ENCODE results near the gene RBM10. TPM values are rescaled to one million over a fixed set of nuclear protein-coding genes. Genes with fewer than 3 reads are reported as not detected.

The RBM10 gene
- total RNA-seq, 2 donors from 2014 or later = 24.1 to 25.2 TPM

DNA sequence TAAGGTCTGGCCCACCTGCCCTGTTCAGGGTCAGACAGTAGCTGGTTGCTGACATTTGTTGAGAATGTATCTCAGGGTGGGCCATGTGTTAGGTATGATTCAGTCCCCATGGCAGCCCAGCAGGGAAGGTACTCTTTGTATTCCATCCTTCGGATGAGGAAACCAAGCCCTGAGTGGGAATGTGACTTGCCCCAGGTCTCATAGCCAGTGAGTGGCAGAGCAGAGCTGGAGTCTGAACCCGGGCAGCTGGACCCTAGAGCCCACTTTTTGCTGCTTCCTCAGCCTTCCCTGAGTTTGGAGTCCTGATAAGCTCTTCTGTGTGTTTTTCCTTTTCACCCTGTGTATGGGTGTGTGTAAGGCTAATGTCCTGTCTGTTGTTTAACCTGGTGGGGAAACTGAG, 27.0 kb downstream of the RBM10 start:
- Histone ChIP-seq H3K36me3 (peaks cover 31% of the 10 kb centered on the region), H3K4me3 (no peak overlapping the region), H3K4me1 (ENCODE audit: control insufficient read depth in 1 of 2, low read depth in 2 of 2) (no peaks in the 10 kb centered on the region), H3K9me3 (no peaks in the 10 kb centered on the region), H3K27ac (no peak overlapping the region), H3K27me3 (replicated peaks; ENCODE audit: insufficient read depth) (no peaks in the 10 kb centered on the region)
- DNase-seq (ENCODE audit: low spot score) (no peak), ATAC-seq (ENCODE audit: insufficient number of reproducible peaks, low FRiP score, low read depth) (no peak)
- TF ChIP-seq, protein P1, sequence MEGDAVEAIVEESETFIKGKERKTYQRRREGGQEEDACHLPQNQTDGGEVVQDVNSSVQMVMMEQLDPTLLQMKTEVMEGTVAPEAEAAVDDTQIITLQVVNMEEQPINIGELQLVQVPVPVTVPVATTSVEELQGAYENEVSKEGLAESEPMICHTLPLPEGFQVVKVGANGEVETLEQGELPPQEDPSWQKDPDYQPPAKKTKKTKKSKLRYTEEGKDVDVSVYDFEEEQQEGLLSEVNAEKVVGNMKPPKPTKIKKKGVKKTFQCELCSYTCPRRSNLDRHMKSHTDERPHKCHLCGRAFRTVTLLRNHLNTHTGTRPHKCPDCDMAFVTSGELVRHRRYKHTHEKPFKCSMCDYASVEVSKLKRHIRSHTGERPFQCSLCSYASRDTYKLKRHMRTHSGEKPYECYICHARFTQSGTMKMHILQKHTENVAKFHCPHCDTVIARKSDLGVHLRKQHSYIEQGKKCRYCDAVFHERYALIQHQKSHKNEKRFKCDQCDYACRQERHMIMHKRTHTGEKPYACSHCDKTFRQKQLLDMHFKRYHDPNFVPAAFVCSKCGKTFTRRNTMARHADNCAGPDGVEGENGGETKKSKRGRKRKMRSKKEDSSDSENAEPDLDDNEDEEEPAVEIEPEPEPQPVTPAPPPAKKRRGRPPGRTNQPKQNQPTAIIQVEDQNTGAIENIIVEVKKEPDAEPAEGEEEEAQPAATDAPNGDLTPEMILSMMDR (IDR thresholded peaks at IDR 0.05) = no peak

DNA sequence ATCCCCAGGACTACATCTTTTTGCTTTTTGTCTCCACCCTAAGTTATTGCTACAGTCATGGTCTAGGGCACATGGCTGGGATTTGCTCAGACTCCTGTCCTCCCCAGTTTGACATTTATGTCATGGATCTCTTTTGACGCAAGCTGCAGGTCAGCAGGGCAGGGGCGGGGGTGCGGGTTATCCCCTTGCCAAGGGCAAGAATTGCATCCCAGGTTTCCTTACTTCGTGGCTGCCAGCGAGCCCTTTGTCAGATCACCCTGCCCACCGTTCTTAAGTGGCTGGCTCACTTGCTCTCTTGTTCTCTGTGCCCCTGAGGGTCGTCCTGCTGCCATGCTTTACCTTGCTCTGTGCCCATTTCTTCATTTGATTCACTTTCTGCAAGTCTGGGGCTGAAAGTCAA, 27.5 kb downstream of the RBM10 start:
- Histone ChIP-seq H3K4me1 (ENCODE audit: control insufficient read depth in 1 of 2, low read depth in 2 of 2) (no peaks in the 10 kb centered on the region), H3K36me3 (peaks cover 33% of the 10 kb centered on the region), H3K9me3 (no peaks in the 10 kb centered on the region), H3K27me3 (replicated peaks; ENCODE audit: insufficient read depth) (no peaks in the 10 kb centered on the region), H3K4me3 (no peak overlapping the region), H3K27ac (no peak overlapping the region)
- DNase-seq (ENCODE audit: low spot score) (no peak), ATAC-seq (ENCODE audit: insufficient number of reproducible peaks, low FRiP score, low read depth) (no peak)
- TF ChIP-seq, protein P1 (IDR thresholded peaks at IDR 0.05) = no peak

- no peaks in the 10 kb centered on the region for H3K4me1 ChIP-seq (ENCODE audit: control insufficient read depth in 1 of 2, low read depth in 2 of 2)
- DNase-seq (ENCODE audit: low spot score) (no peak), ATAC-seq (ENCODE audit: insufficient number of reproducible peaks, low FRiP score, low read depth) (no peak)
- no peaks in the 10 kb centered on the region for H3K9me3 ChIP-seq
- TF ChIP-seq, protein P1 (IDR thresholded peaks at IDR 0.05) = no peak
- H3K36me3 ChIP-seq = peaks cover 35% of the 10 kb centered on the region
- H3K27me3 ChIP-seq (replicated peaks; ENCODE audit: insufficient read depth) = no peaks in the 10 kb centered on the region
- no peak overlapping the region for H3K27ac ChIP-seq
- H3K4me3 ChIP-seq = no peak overlapping the region
Observed at GRCh38 chrX:47172971-47173792, 28.2 kb downstream of the RBM10 start.

DNA sequence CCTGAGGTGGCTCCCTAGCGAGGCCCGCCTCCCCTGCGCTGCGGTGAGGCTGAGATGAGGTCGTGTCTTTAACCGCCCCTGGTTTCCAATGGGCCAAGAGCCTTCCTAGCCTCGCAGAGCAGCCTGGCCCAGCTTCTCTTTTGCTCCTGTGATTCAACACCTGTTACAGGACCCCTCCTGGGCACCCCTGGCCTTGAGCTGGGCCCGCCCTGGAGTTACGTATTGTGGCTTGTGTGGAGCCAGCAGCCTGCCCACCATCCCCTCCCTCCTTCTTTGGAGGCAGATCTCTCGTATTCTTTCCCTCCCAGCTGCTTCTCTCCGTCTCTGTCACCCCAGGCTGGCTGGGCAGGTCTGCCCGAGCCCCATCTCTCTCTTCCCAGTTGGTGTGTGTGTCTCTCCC, 29.4 kb downstream of the RBM10 start:
- DNase-seq (ENCODE audit: low spot score) (no peak), ATAC-seq (ENCODE audit: insufficient number of reproducible peaks, low FRiP score, low read depth) (no peak)
- no peaks in the 10 kb centered on the region for H3K9me3 ChIP-seq
- H3K4me3 ChIP-seq = no peak overlapping the region
- H3K36me3 ChIP-seq = peaks cover 41% of the 10 kb centered on the region
- H3K27me3 ChIP-seq (replicated peaks; ENCODE audit: insufficient read depth) = no peaks in the 10 kb centered on the region
- H3K27ac ChIP-seq = no peak overlapping the region
- no peaks in the 10 kb centered on the region for H3K4me1 ChIP-seq (ENCODE audit: control insufficient read depth in 1 of 2, low read depth in 2 of 2)
- TF ChIP-seq, protein P1 (IDR thresholded peaks at IDR 0.05) = no peak

DNA sequence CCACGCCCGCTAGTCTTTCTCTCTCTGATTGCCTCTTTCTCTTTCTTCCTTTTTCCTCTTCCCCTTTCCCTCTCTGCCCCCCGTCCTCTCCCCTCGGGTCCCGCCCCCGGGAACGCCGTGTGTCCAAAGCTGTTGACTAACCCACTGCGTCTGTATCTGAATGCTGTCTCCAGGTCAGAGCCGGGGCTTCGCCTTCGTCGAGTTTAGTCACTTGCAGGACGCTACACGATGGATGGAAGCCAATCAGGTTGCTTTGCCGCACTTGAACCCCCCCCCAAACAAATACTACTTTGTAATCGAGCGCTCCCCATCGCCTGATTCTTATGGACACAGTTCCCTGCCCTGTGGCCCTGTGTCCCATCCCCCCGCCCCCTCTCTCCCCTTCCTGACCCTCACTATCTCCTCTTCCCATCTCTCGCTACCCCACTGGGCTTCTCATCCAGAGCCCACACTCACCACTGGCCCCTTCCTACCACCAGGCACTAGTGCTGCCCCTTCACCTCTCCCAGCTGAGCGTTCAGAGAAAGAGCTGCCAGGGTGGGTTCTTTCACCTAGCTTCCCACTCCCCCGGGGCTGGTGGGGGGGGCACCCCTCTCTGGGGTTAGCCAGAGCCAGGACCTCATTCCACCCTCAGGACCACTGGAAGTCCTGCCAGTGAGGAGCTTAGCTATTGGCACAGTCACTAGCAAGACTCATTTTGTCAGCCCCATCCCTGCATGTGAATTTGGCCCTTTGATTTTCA, 30.0 kb downstream of the RBM10 start:
- Histone ChIP-seq H3K4me3 (no peak overlapping the region), H3K9me3 (no peaks in the 10 kb centered on the region), H3K27ac (no peak overlapping the region), H3K4me1 (ENCODE audit: control insufficient read depth in 1 of 2, low read depth in 2 of 2) (no peaks in the 10 kb centered on the region), H3K27me3 (replicated peaks; ENCODE audit: insufficient read depth) (no peaks in the 10 kb centered on the region), H3K36me3 (peaks cover 41% of the 10 kb centered on the region)
- TF ChIP-seq, protein P1 (IDR thresholded peaks at IDR 0.05) = no peak
- ATAC-seq (ENCODE audit: insufficient number of reproducible peaks, low FRiP score, low read depth) = no peak
- DNase-seq (ENCODE audit: low spot score) = no peak
